ENCODE results near the gene CIC. TPM values are rescaled to one million over a fixed set of nuclear protein-coding genes. Genes with fewer than 3 reads are reported as not detected.

The CIC gene
- polyA plus RNA-seq, 3 donors from 2014 or later = 0.52 to 2.9 TPM; not detected in 1

- H3K36me3 Mint-ChIP-seq = no peaks in the 10 kb centered on the region
- peak overlapping the region in 4 of 5 donors; percentile 33 to 58 (median 46) for H3K4me3 Mint-ChIP-seq
- peaks cover 8 to 18% (median 15%) of the 10 kb centered on the region in 3 donors for H3K27me3 Mint-ChIP-seq (ENCODE audit: low read depth in 3 of 3)
- no peak overlapping the region for H3K27ac Mint-ChIP-seq
- no peaks in the 10 kb centered on the region for H3K9me3 Mint-ChIP-seq
- peaks cover 32% of the 10 kb centered on the region in 2 donors for H3K4me1 Mint-ChIP-seq
- DNase-seq = no peak
Observed at GRCh38 chr19:42313840-42314755, 45.0 kb downstream of the CIC start.

GRCh38 chr19:42315024-42315423 is 46.0 kb downstream of the CIC start:
- H3K27me3 Mint-ChIP-seq (ENCODE audit: low read depth in 3 of 3) = peaks cover 8 to 18% (median 15%) of the 10 kb centered on the region in 3 donors
- no peaks in the 10 kb centered on the region for H3K9me3 Mint-ChIP-seq
- no peak for DNase-seq
- no peaks in the 10 kb centered on the region for H3K36me3 Mint-ChIP-seq
- no peak overlapping the region for H3K27ac Mint-ChIP-seq
- H3K4me1 Mint-ChIP-seq = peaks cover 32% of the 10 kb centered on the region in 2 donors
- peak overlapping the region in 1 of 5 donors; percentile 22 for H3K4me3 Mint-ChIP-seq

- Mint-ChIP-seq H3K9me3 (no peaks in the 10 kb centered on the region), H3K4me1 (peaks cover 32% of the 10 kb centered on the region in 2 donors), H3K36me3 (no peaks in the 10 kb centered on the region), H3K4me3 (peak overlapping the region; percentile 46 to 87 (median 70)), H3K27me3 (ENCODE audit: low read depth in 3 of 3) (peaks cover 8 to 15% (median 15%) of the 10 kb centered on the region in 3 donors), H3K27ac (peak overlapping the region in 5 of 6 donors; percentile 18 to 77 (median 56))
- peak in 2 of 3 donors; percentile 29 to 30 for DNase-seq
Observed at GRCh38 chr19:42316223-42317211, 47.5 kb downstream of the CIC start.

- Mint-ChIP-seq H3K4me3 (peak overlapping the region in 1 of 5 donors; percentile 73), H3K36me3 (no peaks in the 10 kb centered on the region), H3K9me3 (no peaks in the 10 kb centered on the region), H3K4me1 (peaks cover 23 to 25% of the 10 kb centered on the region in 2 donors), H3K27ac (no peak overlapping the region), H3K27me3 (ENCODE audit: low read depth in 3 of 3) (peaks cover 9 to 11% (median 10%) of the 10 kb centered on the region in 3 donors)
- DNase-seq = no peak
Observed at GRCh38 chr19:42317535-42317934, 48.5 kb downstream of the CIC start.

- Mint-ChIP-seq H3K4me3 (peak overlapping the region in 2 of 5 donors; percentile 20 to 51), H3K27me3 (ENCODE audit: low read depth in 3 of 3) (peaks cover 7 to 11% (median 7%) of the 10 kb centered on the region in 3 donors), H3K27ac (no peak overlapping the region), H3K9me3 (no peaks in the 10 kb centered on the region), H3K4me1 (peaks cover 21 to 26% of the 10 kb centered on the region in 2 donors), H3K36me3 (peaks cover 3 to 5% (median 4%) of the 10 kb centered on the region in 3 donors)
- DNase-seq = no peak
Observed at GRCh38 chr19:42322305-42322704, 53.3 kb downstream of the CIC start.

- no peak for DNase-seq
- Mint-ChIP-seq H3K9me3 (no peaks in the 10 kb centered on the region), H3K4me3 (peak overlapping the region; percentile 41 to 77 (median 70)), H3K27ac (no peak overlapping the region), H3K27me3 (ENCODE audit: low read depth in 3 of 3) (peaks cover 7 to 11% (median 7%) of the 10 kb centered on the region in 3 donors), H3K4me1 (peaks cover 25 to 28% of the 10 kb centered on the region in 2 donors), H3K36me3 (peaks cover 3 to 5% (median 4%) of the 10 kb centered on the region in 3 donors)
Observed at GRCh38 chr19:42323473-42323851, 54.4 kb downstream of the CIC start.

GRCh38 chr19:42323852-42324654 is 55.0 kb downstream of the CIC start:
- DNase-seq = peak in 2 of 3 donors; percentile 15 to 16
- Mint-ChIP-seq H3K36me3 (peaks cover 3 to 5% (median 4%) of the 10 kb centered on the region in 3 donors), H3K4me1 (peaks cover 25 to 28% of the 10 kb centered on the region in 2 donors), H3K27ac (no peak overlapping the region), H3K4me3 (no peak overlapping the region), H3K9me3 (no peaks in the 10 kb centered on the region), H3K27me3 (ENCODE audit: low read depth in 3 of 3) (peaks cover 7 to 11% (median 7%) of the 10 kb centered on the region in 3 donors)

GRCh38 chr19:42324655-42325307 is 55.7 kb downstream of the CIC start:
- peak overlapping the region; percentile 85 to 93 (median 91) for H3K4me3 Mint-ChIP-seq
- H3K27me3 Mint-ChIP-seq (ENCODE audit: low read depth in 3 of 3) = peaks cover 7 to 11% (median 7%) of the 10 kb centered on the region in 3 donors
- no peak for DNase-seq
- H3K9me3 Mint-ChIP-seq = no peaks in the 10 kb centered on the region
- peaks cover 3 to 5% (median 4%) of the 10 kb centered on the region in 3 donors for H3K36me3 Mint-ChIP-seq
- peak overlapping the region; percentile 34 to 88 (median 75) for H3K27ac Mint-ChIP-seq
- H3K4me1 Mint-ChIP-seq = peaks cover 25 to 28% of the 10 kb centered on the region in 2 donors

- H3K27me3 Mint-ChIP-seq (ENCODE audit: low read depth in 3 of 3) = peaks cover 7 to 11% (median 7%) of the 10 kb centered on the region in 3 donors
- peaks cover 25 to 28% of the 10 kb centered on the region in 2 donors for H3K4me1 Mint-ChIP-seq
- peak within 1 kb of the TSS; percentile 85 to 93 (median 91) for H3K4me3 Mint-ChIP-seq
- DNase-seq = peak; percentile 98 to 99 (median 98)
- peaks cover 3 to 5% (median 4%) of the 10 kb centered on the region in 3 donors for H3K36me3 Mint-ChIP-seq
- H3K9me3 Mint-ChIP-seq = no peaks in the 10 kb centered on the region
- H3K27ac Mint-ChIP-seq = peak within 1 kb of the TSS; percentile 34 to 88 (median 75)
Observed at GRCh38 chr19:42325308-42325895, 56.4 kb downstream of the CIC start, which contains the start of gene MEGF8. TSS of gene MEGF8 (plus strand) at chr19:42325635. CDS start at chr19:42326244, 609 bp downstream.

- Mint-ChIP-seq H3K36me3 (peaks cover 3 to 5% (median 4%) of the 10 kb centered on the region in 3 donors), H3K27me3 (ENCODE audit: low read depth in 3 of 3) (peaks cover 7 to 9% (median 7%) of the 10 kb centered on the region in 3 donors), H3K27ac (peak overlapping the region; percentile 34 to 87 (median 66)), H3K4me1 (peaks cover 25 to 28% of the 10 kb centered on the region in 2 donors), H3K4me3 (peak overlapping the region; percentile 85 to 93 (median 91)), H3K9me3 (no peaks in the 10 kb centered on the region)
- DNase-seq = peak in 2 of 3 donors; percentile 21 to 22
Observed at GRCh38 chr19:42325896-42326771, 57.1 kb downstream of the CIC start.

GRCh38 chr19:42326969-42327368 is 57.9 kb downstream of the CIC start:
- Mint-ChIP-seq H3K4me1 (peaks cover 25 to 28% of the 10 kb centered on the region in 2 donors), H3K4me3 (peak overlapping the region; percentile 39 to 93 (median 85)), H3K9me3 (no peaks in the 10 kb centered on the region), H3K27ac (peak overlapping the region in 2 of 6 donors; percentile 35 to 47), H3K36me3 (peaks cover 3 to 5% (median 4%) of the 10 kb centered on the region in 3 donors), H3K27me3 (ENCODE audit: low read depth in 3 of 3) (peaks cover 7 to 9% (median 7%) of the 10 kb centered on the region in 3 donors)
- no peak for DNase-seq

Measured in immature natural killer cell (primary cell).